Esophagus (tissue), 2 donors: ENCODE data around the gene FRMPD2. TPM values are rescaled to one million over a fixed set of nuclear protein-coding genes. Genes with fewer than 3 reads are reported as not detected.
"Not testable (repeated sequence)": the region's sequence is repeated elsewhere in the genome, so short reads cannot be mapped to it uniquely, and the experiment has no call there.

Source experiments
- H3K27ac ChIP-seq, 2 donors: one replicate each; pipeline ENCODE4 v1.5.1; 2013; ENCODE audit warnings: low read depth in 2 of 2, mild to moderate bottlenecking in 2 of 2, inconsistent platforms in 1 of 2, low read length in 1 of 2, moderate library complexity in 1 of 2
- H3K27me3 ChIP-seq, 2 donors: one replicate each; pipeline ENCODE4 v1.6.1; 2013; ENCODE audit warnings: low read length in 2 of 2, control low read depth in 1 of 2, mild to moderate bottlenecking in 1 of 2; ENCODE audit not compliant: insufficient read depth in 2 of 2, control insufficient read depth in 1 of 2
- H3K36me3 ChIP-seq, 2 donors: one replicate each; pipeline ENCODE4 v1.6.1; 2013; ENCODE audit warnings: low read length in 1 of 2; ENCODE audit not compliant: control insufficient read depth in 2 of 2, insufficient read depth in 2 of 2
- H3K4me1 ChIP-seq, 2 donors: one replicate each; pipeline ENCODE4 v1.6.1; 2013; ENCODE audit warnings: low read length in 1 of 2; ENCODE audit not compliant: control insufficient read depth in 2 of 2, insufficient read depth in 2 of 2
- H3K4me3 ChIP-seq, 2 donors: one replicate each; pipeline ENCODE4 v1.5.1; 2013; ENCODE audit warnings: low read length in 2 of 2, mild to moderate bottlenecking in 2 of 2, low read depth in 1 of 2, moderate library complexity in 1 of 2
- H3K9me3 ChIP-seq, 2 donors: one replicate each; pipeline ENCODE4 v1.6.1; 2013; ENCODE audit warnings: mild to moderate bottlenecking in 2 of 2, low read depth in 1 of 2, low read length in 1 of 2, moderate library complexity in 1 of 2; ENCODE audit not compliant: control insufficient read depth in 2 of 2, insufficient read depth in 1 of 2
- WGBS, 2 donors: extraction: QIAGEN DNeasy Blood & Tissue Kit; methylation state at CpG; one replicate each; pipeline ENCODE4 v1.1.7; 2013; 5-methylcytosine and 5-hydroxymethylcytosine counted together
- polyA plus RNA-seq, 2 donors: library from polyadenylated mRNA; stranded (reverse); fragments of 200-250 nt; gene quantifications; one replicate each; pipeline ENCODE4 v1.2.3, GENCODE V29; 2013
- donor health status: healthy with polysubstance abuse.
- donor health status: Bipolar disorder and iron deficiency.

The FRMPD2 gene
- polyA plus RNA-seq, 2 donors = 0.02 to 0.06 TPM

DNA sequence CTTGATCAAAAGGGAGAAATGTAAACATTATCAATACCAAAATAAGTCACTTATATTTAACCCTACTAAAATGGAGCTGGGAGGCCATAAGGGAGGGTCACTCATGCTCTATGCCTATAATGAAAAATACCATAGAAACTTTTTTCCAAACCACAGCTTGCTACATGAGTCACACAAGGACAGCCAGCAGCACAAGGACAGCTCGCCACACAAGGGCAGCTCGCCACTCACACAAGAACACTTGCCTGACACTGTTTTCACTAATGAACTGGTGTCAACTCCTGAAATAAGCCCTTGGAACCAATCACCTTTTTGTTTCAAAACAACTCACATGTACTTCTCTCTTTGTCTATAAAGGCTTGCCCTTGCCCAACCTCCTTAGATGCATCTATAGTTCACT lies 43.3 kb downstream of the FRMPD2 start:
- H3K4me3 ChIP-seq = no peak overlapping the region
- no peaks in the 10 kb centered on the region for H3K27me3 ChIP-seq
- H3K36me3 ChIP-seq = no peaks in the 10 kb centered on the region
- H3K27ac ChIP-seq = no peak overlapping the region
- 69 to 83% methylated on average over 2 of the region's 2 CpGs for WGBS, 2 donors
- no peaks in the 10 kb centered on the region for H3K9me3 ChIP-seq
- H3K4me1 ChIP-seq = no peaks in the 10 kb centered on the region

DNA sequence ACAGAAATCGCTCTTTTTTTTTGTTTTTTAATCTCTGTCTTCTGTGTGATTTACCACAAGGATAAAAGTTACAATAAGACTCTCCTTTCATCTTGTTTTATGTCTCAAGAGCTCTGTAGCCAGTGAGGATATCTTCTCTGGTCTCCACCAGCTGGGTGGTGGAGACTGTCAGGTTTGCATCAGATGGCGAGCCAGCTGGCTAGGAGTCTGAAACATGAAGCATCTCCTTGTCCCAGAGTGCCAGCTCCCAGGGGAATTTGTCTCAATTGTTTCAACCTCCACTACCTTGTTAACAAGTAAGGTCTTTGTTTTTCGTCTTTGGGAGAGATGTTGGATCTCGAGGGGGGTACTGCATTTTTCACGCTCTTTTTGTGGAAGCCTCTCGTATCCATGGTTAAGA lies 47.3 kb downstream of the FRMPD2 start:
- Histone ChIP-seq H3K9me3 (no peaks in the 10 kb centered on the region), H3K4me1 (no peaks in the 10 kb centered on the region), H3K36me3 (no peaks in the 10 kb centered on the region), H3K27ac (no peak overlapping the region), H3K27me3 (no peaks in the 10 kb centered on the region), H3K4me3 (no peak overlapping the region)
- WGBS, 2 donors = 73 to 79% methylated on average over 6 of the region's 6 CpGs

DNA sequence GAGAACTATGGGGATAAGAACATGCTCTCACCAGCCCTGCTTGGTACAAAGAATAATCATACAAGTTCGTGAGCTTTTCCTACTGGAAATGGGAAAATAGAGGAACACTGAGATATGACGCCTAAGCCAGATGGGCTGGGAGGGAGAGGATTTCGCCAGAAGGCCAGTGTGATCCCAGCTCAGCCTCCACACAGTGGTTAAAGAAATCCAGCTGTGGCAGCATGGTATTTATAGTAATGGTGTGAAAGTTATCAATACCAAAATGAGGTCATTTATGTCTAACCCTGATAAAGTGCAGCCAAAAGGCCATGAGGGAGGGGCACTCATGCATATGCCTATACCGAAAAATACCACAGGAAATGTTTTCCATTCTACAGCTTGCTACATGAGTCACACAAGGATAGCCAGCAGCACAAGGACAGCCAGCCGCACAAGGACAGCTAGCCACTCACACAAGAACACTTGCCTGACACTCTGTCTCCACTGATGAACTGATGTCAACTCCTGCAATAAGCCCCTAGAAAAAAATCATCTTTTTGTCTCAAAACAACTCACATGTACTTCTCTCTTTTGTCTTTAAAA lies 49.4 kb downstream of the FRMPD2 start:
- Histone ChIP-seq H3K4me1 (no peaks in the 10 kb centered on the region), H3K27me3 (no peaks in the 10 kb centered on the region), H3K27ac (no peak overlapping the region), H3K36me3 (no peaks in the 10 kb centered on the region), H3K4me3 (no peak overlapping the region), H3K9me3 (no peaks in the 10 kb centered on the region)
- 68 to 72% methylated on average over 5 of the region's 5 CpGs for WGBS, 2 donors

DNA sequence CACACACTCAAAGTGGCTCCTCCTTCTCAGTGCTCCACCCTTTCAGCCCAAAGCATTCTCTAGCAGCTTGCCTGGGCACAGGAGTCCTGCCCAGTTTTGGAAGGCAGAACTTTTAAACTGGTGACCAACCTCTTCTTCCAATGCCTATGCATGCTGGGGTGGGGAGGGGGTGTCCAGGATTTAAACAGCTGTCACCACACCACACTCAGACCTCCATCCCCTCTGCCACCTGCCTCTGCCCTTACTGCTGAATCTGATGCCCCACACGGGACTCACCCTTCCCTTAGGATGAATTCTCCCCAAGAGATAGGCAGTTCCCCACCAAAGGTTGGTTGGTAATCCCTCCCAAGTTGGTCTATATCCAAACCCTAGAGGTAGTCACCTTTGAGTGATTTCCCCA lies 50.2 kb downstream of the FRMPD2 start:
- H3K9me3 ChIP-seq = no peaks in the 10 kb centered on the region
- no peak overlapping the region for H3K4me3 ChIP-seq
- no peaks in the 10 kb centered on the region for H3K27me3 ChIP-seq
- H3K4me1 ChIP-seq = no peaks in the 10 kb centered on the region
- WGBS, 2 donors = 82 to 90% methylated on average over 1 of the region's 1 CpG
- no peaks in the 10 kb centered on the region for H3K36me3 ChIP-seq
- H3K27ac ChIP-seq = no peak overlapping the region

DNA sequence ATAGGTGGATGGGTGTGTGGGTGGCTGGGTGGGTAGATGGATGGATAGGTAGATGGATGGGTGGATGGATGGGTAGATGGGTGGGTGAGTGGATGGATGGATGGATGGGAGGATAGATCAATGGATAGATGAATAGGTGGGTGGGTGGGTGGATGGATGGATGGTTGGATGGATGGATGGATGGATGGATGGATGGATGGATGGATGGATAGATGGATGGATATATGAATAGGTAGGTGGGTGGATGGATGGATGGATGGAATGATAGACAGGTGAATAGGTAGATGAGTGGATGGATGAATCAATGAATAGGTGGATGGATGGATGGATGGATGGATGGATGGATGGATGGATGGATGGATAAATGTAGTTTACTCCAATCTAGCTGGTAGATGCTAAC lies 52.7 kb downstream of the FRMPD2 start:
- Histone ChIP-seq H3K9me3 (no peaks in the 10 kb centered on the region), H3K27me3 (no peaks in the 10 kb centered on the region), H3K4me3 (no peak overlapping the region), H3K4me1 (peaks cover 0 to 1% of the 10 kb centered on the region in 2 donors), H3K36me3 (no peaks in the 10 kb centered on the region), H3K27ac (no peak overlapping the region)

DNA sequence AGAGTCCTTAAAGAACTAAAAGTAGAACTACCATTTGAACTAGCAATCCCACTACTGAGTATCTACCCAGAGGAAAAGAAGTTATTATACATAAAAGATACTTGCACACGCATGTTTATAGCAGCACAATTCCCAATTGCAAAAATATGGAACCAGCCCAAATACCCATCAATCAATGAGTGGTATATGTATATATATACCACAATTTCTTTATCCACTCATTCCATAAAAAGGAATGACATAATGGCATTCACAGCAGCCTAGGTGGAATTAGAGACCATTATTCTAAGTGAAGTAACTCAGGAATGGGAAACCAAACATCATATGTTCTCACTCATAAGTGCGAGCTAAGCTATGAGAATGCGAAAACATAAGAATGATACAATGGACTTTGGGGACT lies 53.5 kb downstream of the FRMPD2 start:
- not testable (repeated sequence) for H3K36me3 ChIP-seq, H3K4me1 ChIP-seq, H3K9me3 ChIP-seq, H3K27me3 ChIP-seq, H3K27ac ChIP-seq, H3K4me3 ChIP-seq
- 87 to 90% methylated on average over 3 of the region's 3 CpGs for WGBS, 2 donors

DNA sequence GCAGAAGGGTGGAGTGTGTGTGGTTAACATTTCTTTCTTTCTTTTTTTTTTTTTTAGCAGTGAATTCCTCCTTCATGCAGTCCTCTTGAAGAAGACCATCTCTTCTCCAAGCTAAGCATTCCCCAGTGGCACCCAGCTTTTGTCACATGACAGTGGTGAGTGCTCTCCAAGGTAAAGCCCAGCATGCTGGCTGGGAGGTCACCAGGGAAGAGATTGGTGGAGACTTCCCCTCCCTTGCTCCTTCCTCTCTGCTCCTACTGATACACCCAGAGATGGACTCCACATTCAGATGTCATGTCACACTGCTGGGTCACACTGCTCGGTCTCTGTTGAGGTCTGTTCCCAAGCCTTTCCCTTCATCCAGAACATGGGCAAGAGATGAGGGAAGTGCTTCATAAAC lies 55.3 kb downstream of the FRMPD2 start:
- Histone ChIP-seq H3K9me3 (no peaks in the 10 kb centered on the region), H3K36me3 (no peaks in the 10 kb centered on the region), H3K27me3 (no peaks in the 10 kb centered on the region), H3K4me1 (peaks cover 0 to 3% of the 10 kb centered on the region in 2 donors), H3K27ac (no peak overlapping the region), H3K4me3 (no peak overlapping the region)
- 86 to 87% methylated on average over 1 of the region's 1 CpG for WGBS, 2 donors

DNA sequence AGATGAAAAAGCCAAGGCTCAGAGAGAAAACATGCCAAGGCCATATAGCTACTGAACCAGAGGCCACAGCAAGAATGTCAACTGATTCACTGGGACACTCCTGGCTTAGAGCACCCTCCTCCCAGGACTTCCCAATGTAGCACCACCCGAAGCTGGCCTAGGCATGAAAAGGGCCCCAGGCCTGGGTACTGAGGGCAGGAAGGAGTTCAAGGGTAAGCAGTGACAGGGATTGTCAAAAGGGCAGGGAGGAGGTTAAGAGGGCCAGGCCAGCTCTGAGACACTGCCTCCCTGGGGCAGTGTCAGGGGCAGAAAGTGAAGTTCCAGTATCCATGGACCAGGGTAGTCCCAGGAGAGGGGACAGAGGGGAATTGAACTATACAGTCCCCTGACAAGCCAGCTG lies 57.8 kb downstream of the FRMPD2 start:
- no peaks in the 10 kb centered on the region for H3K9me3 ChIP-seq
- peaks cover 0 to 3% of the 10 kb centered on the region in 2 donors for H3K4me1 ChIP-seq
- no peaks in the 10 kb centered on the region for H3K27me3 ChIP-seq
- WGBS, 2 donors = 69 to 75% methylated on average over 1 of the region's 1 CpG
- no peak overlapping the region for H3K27ac ChIP-seq
- H3K36me3 ChIP-seq = no peaks in the 10 kb centered on the region
- no peak overlapping the region for H3K4me3 ChIP-seq

DNA sequence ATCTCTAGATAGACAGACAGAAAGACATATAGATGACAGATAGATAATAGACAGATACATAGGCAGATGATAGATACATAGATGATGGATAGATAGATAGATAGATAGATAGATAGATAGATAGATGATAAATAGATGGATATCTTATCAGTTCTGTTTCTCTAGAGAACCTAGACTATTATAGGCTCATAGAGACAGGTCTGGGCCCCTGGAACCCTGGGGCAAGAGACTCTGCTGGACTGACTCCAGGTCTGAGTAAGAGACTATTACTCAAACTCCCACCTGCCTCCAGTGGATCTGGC lies 58.3 kb downstream of the FRMPD2 start:
- Histone ChIP-seq H3K4me3 (no peak overlapping the region), H3K4me1 (peaks cover 0 to 3% of the 10 kb centered on the region in 2 donors), H3K27me3 (no peaks in the 10 kb centered on the region), H3K27ac (no peak overlapping the region), H3K9me3 (no peaks in the 10 kb centered on the region), H3K36me3 (no peaks in the 10 kb centered on the region)

DNA sequence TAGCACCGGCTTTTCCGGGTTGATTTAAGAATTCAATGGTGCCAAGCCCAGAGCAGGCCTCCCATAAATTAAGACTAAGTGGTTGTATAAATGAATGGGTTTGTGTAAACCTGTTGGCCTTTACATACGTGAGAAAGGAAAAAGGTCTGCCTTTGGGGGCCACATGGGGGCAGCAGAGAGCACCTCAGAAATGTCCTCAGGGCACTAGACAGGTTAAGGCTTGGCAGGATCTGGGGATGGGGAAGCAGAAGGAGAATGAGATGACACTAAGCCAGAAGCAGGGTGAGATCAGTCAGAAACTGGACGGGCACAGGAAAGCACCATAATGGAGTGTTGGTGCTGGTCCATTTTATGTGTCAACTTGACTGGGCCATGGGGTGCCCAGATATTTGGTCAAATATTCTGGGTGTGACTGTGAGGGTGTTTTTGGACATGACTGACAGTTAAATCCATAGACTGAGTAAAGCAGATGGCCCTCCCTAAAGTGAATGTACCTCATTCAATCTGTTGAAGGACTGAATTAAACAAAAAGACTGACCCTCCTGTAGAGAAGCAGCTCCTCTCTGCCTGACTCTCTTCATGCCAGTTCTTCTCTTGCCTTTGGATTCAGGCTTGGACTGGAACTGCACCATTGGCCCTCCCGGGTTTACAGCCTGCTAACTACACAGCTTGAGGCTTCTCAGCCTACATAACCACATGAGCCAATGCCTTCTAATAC lies 58.9 kb downstream of the FRMPD2 start:
- Histone ChIP-seq H3K36me3 (no peaks in the 10 kb centered on the region), H3K4me1 (peaks cover 0 to 3% of the 10 kb centered on the region in 2 donors), H3K4me3 (no peak overlapping the region), H3K27ac (no peak overlapping the region), H3K9me3 (no peaks in the 10 kb centered on the region), H3K27me3 (no peaks in the 10 kb centered on the region)
- 59 to 65% methylated on average over 5 of the region's 5 CpGs for WGBS, 2 donors
